Calu3 (cell line): Measurements from ENCODE around the gene FURIN. TPM values are rescaled to one million over a fixed set of nuclear protein-coding genes. Genes with fewer than 3 reads are reported as not detected.
A peak's percentile ranks its signal among the peaks of the same experiment; 100 is the strongest.

Experiments
- BruUV-seq: library from RNA; stranded (reverse); fragments of 400-500 nt; replicated peaks from 2 replicates; lab custom pipeline; 2021; lab: Mats Ljungman, UMichigan
- CTCF ChIA-PET: fragments of 300-600 bp; sonication (Branson Sonifier 250); formaldehyde crosslinking; loops from one replicate; lab custom pipeline; 2022; ENCODE audit warnings: antibody characterized with exemption; lab: Charles Lee
- DNase-seq: peaks from one replicate; pipeline ENCODE4 v3.0.0; 2022
- H3K27ac Mint-ChIP-seq: one replicate; pipeline ENCODE4 v1.8.0; 2022; ENCODE audit warnings: mixed read lengths; ENCODE audit not compliant: unreplicated experiment
- H3K27me3 Mint-ChIP-seq: one replicate; pipeline ENCODE4 v1.8.0; 2022; ENCODE audit warnings: mixed read lengths; ENCODE audit not compliant: unreplicated experiment
- H3K36me3 Mint-ChIP-seq: one replicate; pipeline ENCODE4 v1.8.0; 2022; ENCODE audit warnings: mild to moderate bottlenecking, moderate library complexity, mixed read lengths; ENCODE audit not compliant: insufficient read depth, unreplicated experiment
- H3K4me1 Mint-ChIP-seq: one replicate; pipeline ENCODE4 v1.8.0; 2022; ENCODE audit warnings: mild to moderate bottlenecking, low read depth, mixed read lengths; ENCODE audit not compliant: unreplicated experiment
- H3K4me3 Mint-ChIP-seq: one replicate; pipeline ENCODE4 v1.8.0; 2022; ENCODE audit warnings: mild to moderate bottlenecking, low read depth, moderate library complexity, mixed read lengths; ENCODE audit not compliant: unreplicated experiment
- H3K9me3 Mint-ChIP-seq: one replicate; pipeline ENCODE4 v1.8.0; 2022; ENCODE audit warnings: low read depth, mixed read lengths; ENCODE audit not compliant: unreplicated experiment
- CTCF ChIP-seq: fragments of 200-600 bp; IDR thresholded peaks from one replicate; pipeline ENCODE4 v1.8.0; 2022; ENCODE audit warnings: antibody characterized with exemption; ENCODE audit not compliant: unreplicated experiment
- intact Hi-C: fragments of 100-400 bp; cut with micrococcal nuclease; formaldehyde crosslinking; loops from one replicate; pipeline ENCODE4 v1.10.0; 2022; ENCODE audit not compliant: unreplicated experiment
- total RNA-seq: library from RNA; stranded (reverse); gene quantifications from 2 replicates; pipeline ENCODE4 v1.2.3, GENCODE V29; 2022

The FURIN gene
- total RNA-seq, 1 experiment from 2014 or later = 76.6 TPM

DNA sequence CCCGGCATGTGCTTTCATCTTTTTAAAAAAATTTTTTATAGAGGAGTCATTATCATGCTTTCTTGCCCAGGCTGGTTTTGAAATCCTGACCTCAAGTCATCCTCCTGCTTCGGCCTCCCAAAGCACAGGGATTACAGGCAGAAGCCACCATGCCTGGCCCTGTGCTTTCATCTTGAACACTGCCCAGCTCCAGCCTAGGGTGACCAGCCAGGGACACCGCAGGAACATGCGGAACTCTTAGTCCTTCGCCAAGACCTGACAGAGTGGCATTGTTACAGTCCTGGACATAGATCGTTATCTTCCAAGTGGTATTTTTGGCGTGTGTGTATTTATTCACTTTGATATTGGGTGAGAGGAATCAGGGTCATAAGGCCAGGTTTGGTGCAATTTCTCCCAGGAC lies 7.9 kb upstream of the FURIN start:
- peaks cover 21% of the 10 kb centered on the region for H3K4me1 Mint-ChIP-seq
- CTCF ChIA-PET = no interaction called here
- H3K4me3 Mint-ChIP-seq = no peak overlapping the region
- no peaks in the 10 kb centered on the region for H3K36me3 Mint-ChIP-seq
- no peaks in the 10 kb centered on the region for H3K27me3 Mint-ChIP-seq
- BruUV-seq = no TSS peak
- H3K9me3 Mint-ChIP-seq = no peaks in the 10 kb centered on the region
- intact Hi-C loops = no loop called here
- peak overlapping the region; percentile 20 for H3K27ac Mint-ChIP-seq
- DNase-seq = no peak
- no peak for TF ChIP-seq CTCF

GRCh38 chr15:90860942-90861675 lies 7.3 kb upstream of the FURIN start:
- H3K9me3 Mint-ChIP-seq = no peaks in the 10 kb centered on the region
- CTCF ChIA-PET = no interaction called here
- no TSS peak for BruUV-seq
- peaks cover 25% of the 10 kb centered on the region for H3K4me1 Mint-ChIP-seq
- intact Hi-C loops = no loop called here
- H3K27ac Mint-ChIP-seq = peak overlapping the region; percentile 20
- no peaks in the 10 kb centered on the region for H3K27me3 Mint-ChIP-seq
- H3K36me3 Mint-ChIP-seq = no peaks in the 10 kb centered on the region
- H3K4me3 Mint-ChIP-seq = no peak overlapping the region
- DNase-seq = no peak
- no peak for TF ChIP-seq CTCF

DNA sequence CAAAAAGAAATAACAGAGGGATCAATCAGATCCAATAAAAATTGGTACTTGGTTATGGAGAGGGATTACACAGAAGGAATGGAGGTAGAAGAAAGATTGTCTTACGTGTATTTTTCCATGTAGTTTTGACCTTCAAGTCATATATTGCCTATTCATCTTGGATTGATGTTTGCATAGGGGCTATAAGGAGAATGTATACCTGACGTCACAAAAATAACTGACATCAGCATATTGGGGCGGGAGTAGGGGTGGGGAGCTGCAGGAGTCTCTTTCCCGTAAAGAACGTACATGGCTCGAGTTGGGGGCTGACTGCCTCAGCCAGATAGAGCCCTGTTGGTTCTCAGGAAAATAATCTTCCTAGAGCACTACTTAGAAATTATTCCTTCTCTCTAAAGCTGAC lies 5.9 kb upstream of the FURIN start:
- H3K36me3 Mint-ChIP-seq = no peaks in the 10 kb centered on the region
- no peaks in the 10 kb centered on the region for H3K9me3 Mint-ChIP-seq
- intact Hi-C loops = no loop called here
- BruUV-seq = no TSS peak
- H3K27me3 Mint-ChIP-seq = no peaks in the 10 kb centered on the region
- no peak for TF ChIP-seq CTCF
- CTCF ChIA-PET = no interaction called here
- H3K4me1 Mint-ChIP-seq = peaks cover 35% of the 10 kb centered on the region
- H3K4me3 Mint-ChIP-seq = no peak overlapping the region
- H3K27ac Mint-ChIP-seq = no peak overlapping the region
- no peak for DNase-seq

GRCh38 chr15:90862964-90863778 lies 5.2 kb upstream of the FURIN start:
- H3K27me3 Mint-ChIP-seq = no peaks in the 10 kb centered on the region
- TF ChIP-seq CTCF = no peak
- CTCF ChIA-PET = no interaction called here

More at GRCh38 chr15:90862964-90863778, 5.2 kb upstream of the FURIN start:
- no peak overlapping the region for H3K4me3 Mint-ChIP-seq
- no peak for DNase-seq
- H3K27ac Mint-ChIP-seq = no peak overlapping the region
- intact Hi-C loops = no loop called here
- no peaks in the 10 kb centered on the region for H3K9me3 Mint-ChIP-seq
- H3K36me3 Mint-ChIP-seq = peaks cover 3% of the 10 kb centered on the region
- no TSS peak for BruUV-seq
- H3K4me1 Mint-ChIP-seq = peaks cover 40% of the 10 kb centered on the region
